SU-DHL-6 (cell line): ENCODE results near the gene EIF2S3B.
"Not testable (repeated sequence)": the region's sequence is repeated elsewhere in the genome, so short reads cannot be mapped to it uniquely, and the experiment has no call there.

Source experiments
- H2AFZ ChIP-seq: fragments of 200-600 bp; sonication (generic); 2 replicates; pipeline ENCODE4 v1.6.1; 2014; ENCODE audit warnings: low read depth, mild to moderate bottlenecking, moderate library complexity, mixed read lengths, antibody characterized with exemption, low read length; ENCODE audit not compliant: severe bottlenecking
- H3F3A ChIP-seq: fragments of 200-600 bp; shearing (Covaris generic); 2 replicates; pipeline ENCODE4 v1.6.0; 2016; ENCODE audit warnings: antibody characterized with exemption, mild to moderate bottlenecking; ENCODE audit not compliant: insufficient read depth
- H3K27ac ChIP-seq: fragments of 200-600 bp; sonication (generic); 2 replicates; pipeline ENCODE4 v1.5.1; 2016; ENCODE audit warnings: low read depth, mild to moderate bottlenecking, low read length, moderate library complexity, mixed read lengths
- H3K27me3 ChIP-seq: fragments of 200-600 bp; sonication (generic), shearing (Covaris generic); 2 replicates; pipeline ENCODE4 v1.6.0; 2014; ENCODE audit warnings: mild to moderate bottlenecking, low read length
- H3K36me3 ChIP-seq: fragments of 200-600 bp; sonication (generic); 2 replicates; pipeline ENCODE4 v1.6.1; 2014; ENCODE audit warnings: mild to moderate bottlenecking, low read length, mixed read lengths
- H3K4me2 ChIP-seq: fragments of 300-600, 200-600 bp; shearing (Covaris generic), sonication (generic); 2 replicates; pipeline ENCODE4 v1.6.0; 2014; ENCODE audit warnings: low read length, low read depth, mild to moderate bottlenecking; ENCODE audit not compliant: poor library complexity, severe bottlenecking
- H3K4me3 ChIP-seq: fragments of 200-600 bp; sonication (generic); 2 replicates; pipeline ENCODE4 v1.5.1; 2014; ENCODE audit warnings: antibody characterized with exemption, low read length, mild to moderate bottlenecking, mixed read lengths; ENCODE audit not compliant: insufficient read depth, poor library complexity, severe bottlenecking
- H3K79me2 ChIP-seq: fragments of 200-600 bp; sonication (generic); 2 replicates; pipeline ENCODE4 v1.6.1; 2014; ENCODE audit warnings: mild to moderate bottlenecking, low read length, moderate library complexity; ENCODE audit not compliant: insufficient read depth
- H3K9ac ChIP-seq: fragments of 200-600 bp; sonication (generic); 2 replicates; pipeline ENCODE4 v1.7.0; 2014; ENCODE audit warnings: mild to moderate bottlenecking, low read length
- H3K9me2 ChIP-seq: fragments of 200-600 bp; sonication (generic); replicated peaks from 2 replicates; pipeline ENCODE4 v1.6.1; 2014; ENCODE audit warnings: low read length; ENCODE audit not compliant: insufficient read depth
- H3K9me3 ChIP-seq: fragments of 200-600 bp; sonication (generic); 2 replicates; pipeline ENCODE4 v1.6.1; 2014; ENCODE audit warnings: low read length, mixed read lengths; ENCODE audit not compliant: insufficient read depth
- H4K20me1 ChIP-seq: fragments of 200-600 bp; sonication (generic); 2 replicates; pipeline ENCODE4 v1.6.1; 2014; ENCODE audit warnings: low read depth, mild to moderate bottlenecking, antibody characterized with exemption, low read length, moderate library complexity, mixed read lengths
- CTCF ChIP-seq: fragments of 200-600 bp; sonication (generic); IDR thresholded peaks from one replicate; pipeline ENCODE4 v1.5.1; 2017; ENCODE audit warnings: antibody characterized with exemption, mild to moderate bottlenecking, low read length, moderate library complexity; ENCODE audit not compliant: insufficient read depth, poor library complexity, severe bottlenecking
- EZH2phosphoT487 ChIP-seq: fragments of 200-600 bp; sonication (generic), shearing (Covaris generic); conservative IDR thresholded peaks from 2 replicates; pipeline ENCODE4 v1.6.1; 2018; ENCODE audit warnings: mild to moderate bottlenecking, antibody characterized with exemption, low read length, moderate library complexity, mixed read lengths

Gene EIF2S3B

GRCh38 chr12:10466311-10466710, 39.4 kb upstream of the EIF2S3B start:
- no peak overlapping the region for H3K4me2 ChIP-seq
- TF ChIP-seq EZH2phosphoT487 = no peak
- TF ChIP-seq CTCF = no peak

GRCh38 chr12:10469701-10470100, 36.0 kb upstream of the EIF2S3B start:
- H3K9me3 ChIP-seq = no peaks in the 10 kb centered on the region
- H3K9me2 ChIP-seq = no peaks in the 10 kb centered on the region
- H3F3A ChIP-seq = no peaks in the 10 kb centered on the region
- no peaks in the 10 kb centered on the region for H3K36me3 ChIP-seq
- no peak overlapping the region for H3K4me2 ChIP-seq
- H3K27me3 ChIP-seq = no peaks in the 10 kb centered on the region
- no peak overlapping the region for H3K4me3 ChIP-seq
- no peak overlapping the region for H3K9ac ChIP-seq
- H2AFZ ChIP-seq = no peak overlapping the region
- no peaks in the 10 kb centered on the region for H3K79me2 ChIP-seq
- TF ChIP-seq CTCF (no peak), EZH2phosphoT487 (no peak)
- no peak overlapping the region for H3K27ac ChIP-seq
- no peaks in the 10 kb centered on the region for H4K20me1 ChIP-seq

More at GRCh38 chr12:10466311-10466710, 39.4 kb upstream of the EIF2S3B start:
- H3K4me3 ChIP-seq = no peak overlapping the region
- H3K9ac ChIP-seq = no peak overlapping the region
- H3K27ac ChIP-seq = no peak overlapping the region
- no peaks in the 10 kb centered on the region for H4K20me1 ChIP-seq
- no peaks in the 10 kb centered on the region for H3K9me3 ChIP-seq
- no peaks in the 10 kb centered on the region for H3K79me2 ChIP-seq
- no peak overlapping the region for H2AFZ ChIP-seq
- H3K27me3 ChIP-seq = no peaks in the 10 kb centered on the region
- H3K9me2 ChIP-seq = no peaks in the 10 kb centered on the region
- no peaks in the 10 kb centered on the region for H3F3A ChIP-seq
- H3K36me3 ChIP-seq = no peaks in the 10 kb centered on the region

GRCh38 chr12:10472808-10473207, 32.9 kb upstream of the EIF2S3B start:
- not testable (repeated sequence) for H3K79me2 ChIP-seq, H3K27me3 ChIP-seq, H3K36me3 ChIP-seq, H3K9ac ChIP-seq, H3K27ac ChIP-seq, H3K9me2 ChIP-seq, H4K20me1 ChIP-seq, H3K4me2 ChIP-seq, H3K9me3 ChIP-seq, H3K4me3 ChIP-seq, H3F3A ChIP-seq, H2AFZ ChIP-seq

- H3K9me2 ChIP-seq, H3K4me2 ChIP-seq, H3K27me3 ChIP-seq, H3K4me3 ChIP-seq, H4K20me1 ChIP-seq, H2AFZ ChIP-seq, H3K9me3 ChIP-seq, H3K9ac ChIP-seq, H3F3A ChIP-seq, H3K79me2 ChIP-seq, H3K36me3 ChIP-seq, H3K27ac ChIP-seq: not testable (repeated sequence)
Observed at GRCh38 chr12:10481901-10482300, 23.8 kb upstream of the EIF2S3B start.

- H3F3A ChIP-seq, H3K4me2 ChIP-seq: not testable (repeated sequence)
Observed at GRCh38 chr12:10487328-10487727, 18.4 kb upstream of the EIF2S3B start.

More at GRCh38 chr12:10487328-10487727, 18.4 kb upstream of the EIF2S3B start:
- not testable (repeated sequence) for H3K27ac ChIP-seq, H3K79me2 ChIP-seq, H3K36me3 ChIP-seq, H2AFZ ChIP-seq, H3K9me3 ChIP-seq, H4K20me1 ChIP-seq, H3K4me3 ChIP-seq, H3K9ac ChIP-seq, H3K9me2 ChIP-seq, H3K27me3 ChIP-seq
